Loucy (cell line): ENCODE results near the gene MXRA8.

Source experiments
- CTCF ChIP-seq: fragments of 200-600 bp; sonication (generic); conservative IDR thresholded peaks from 2 replicates; pipeline ENCODE4 v1.5.1; 2014; ENCODE audit warnings: mild to moderate bottlenecking, antibody characterized with exemption, low read length
- EZH2phosphoT487 ChIP-seq: fragments of 200-600 bp; IDR thresholded peaks from 2 replicates; pipeline ENCODE4 v1.6.1; 2018; ENCODE audit warnings: antibody characterized with exemption, mild to moderate bottlenecking, moderate library complexity, borderline replicate concordance

- TF ChIP-seq CTCF (no peak), EZH2phosphoT487 (no peak)
Measured at GRCh38 chr1:1358433-1359271, at the start of gene MXRA8.
